Right ventricle myocardium inferior (tissue), 1 donor: ENCODE data around the gene MYBBP1A. TPM values are rescaled to one million over a fixed set of nuclear protein-coding genes. Genes with fewer than 3 reads are reported as not detected.
A peak's percentile ranks its signal among the peaks of the same experiment; 100 is the strongest.
"Not testable (repeated sequence)": the region's sequence is repeated elsewhere in the genome, so short reads cannot be mapped to it uniquely, and the experiment has no call there.

Experiments used
- ATAC-seq: fragments of 200-7000 bp; cut with Tn5 transposase; one replicate; pipeline ENCODE4 v1.9.1; 2020; ENCODE audit warnings: mild to moderate bottlenecking, moderate library complexity
- DNase-seq: peaks from one replicate; pipeline ENCODE4 v3.0.0; 2021; ENCODE audit errors: missing footprints
- intact Hi-C: fragments of 100-400 bp; cut with DNase I; formaldehyde crosslinking; loops from one replicate; pipeline ENCODE4 v1.11.0; 2022
- long read RNA-seq: library from polyadenylated mRNA; unstranded; transcript quantifications from one replicate; pipeline ENCODE4 v2.0.0, GENCODE V29; 2021
- total RNA-seq: library from RNA; stranded (reverse); fragmentation: NEBNext Ultra II Directional; extraction: Animal tissue kit (Norgen Biotek cat#: 25700); gene quantifications from one replicate; pipeline ENCODE4 v1.2.1, GENCODE V29; 2021
- donor health status: DM: no; HTN: yes; CAD: no; lungs with severe emphysema.

MYBBP1A gene, protein sequence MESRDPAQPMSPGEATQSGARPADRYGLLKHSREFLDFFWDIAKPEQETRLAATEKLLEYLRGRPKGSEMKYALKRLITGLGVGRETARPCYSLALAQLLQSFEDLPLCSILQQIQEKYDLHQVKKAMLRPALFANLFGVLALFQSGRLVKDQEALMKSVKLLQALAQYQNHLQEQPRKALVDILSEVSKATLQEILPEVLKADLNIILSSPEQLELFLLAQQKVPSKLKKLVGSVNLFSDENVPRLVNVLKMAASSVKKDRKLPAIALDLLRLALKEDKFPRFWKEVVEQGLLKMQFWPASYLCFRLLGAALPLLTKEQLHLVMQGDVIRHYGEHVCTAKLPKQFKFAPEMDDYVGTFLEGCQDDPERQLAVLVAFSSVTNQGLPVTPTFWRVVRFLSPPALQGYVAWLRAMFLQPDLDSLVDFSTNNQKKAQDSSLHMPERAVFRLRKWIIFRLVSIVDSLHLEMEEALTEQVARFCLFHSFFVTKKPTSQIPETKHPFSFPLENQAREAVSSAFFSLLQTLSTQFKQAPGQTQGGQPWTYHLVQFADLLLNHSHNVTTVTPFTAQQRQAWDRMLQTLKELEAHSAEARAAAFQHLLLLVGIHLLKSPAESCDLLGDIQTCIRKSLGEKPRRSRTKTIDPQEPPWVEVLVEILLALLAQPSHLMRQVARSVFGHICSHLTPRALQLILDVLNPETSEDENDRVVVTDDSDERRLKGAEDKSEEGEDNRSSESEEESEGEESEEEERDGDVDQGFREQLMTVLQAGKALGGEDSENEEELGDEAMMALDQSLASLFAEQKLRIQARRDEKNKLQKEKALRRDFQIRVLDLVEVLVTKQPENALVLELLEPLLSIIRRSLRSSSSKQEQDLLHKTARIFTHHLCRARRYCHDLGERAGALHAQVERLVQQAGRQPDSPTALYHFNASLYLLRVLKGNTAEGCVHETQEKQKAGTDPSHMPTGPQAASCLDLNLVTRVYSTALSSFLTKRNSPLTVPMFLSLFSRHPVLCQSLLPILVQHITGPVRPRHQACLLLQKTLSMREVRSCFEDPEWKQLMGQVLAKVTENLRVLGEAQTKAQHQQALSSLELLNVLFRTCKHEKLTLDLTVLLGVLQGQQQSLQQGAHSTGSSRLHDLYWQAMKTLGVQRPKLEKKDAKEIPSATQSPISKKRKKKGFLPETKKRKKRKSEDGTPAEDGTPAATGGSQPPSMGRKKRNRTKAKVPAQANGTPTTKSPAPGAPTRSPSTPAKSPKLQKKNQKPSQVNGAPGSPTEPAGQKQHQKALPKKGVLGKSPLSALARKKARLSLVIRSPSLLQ (N-terminal part only)
- total RNA-seq = 19.2 TPM
- long read RNA-seq, partial matches to known transcripts = 1 of 3 reads
- long read RNA-seq, other reads (novel, unspliced or antisense) = 0 of 3 reads

DNA sequence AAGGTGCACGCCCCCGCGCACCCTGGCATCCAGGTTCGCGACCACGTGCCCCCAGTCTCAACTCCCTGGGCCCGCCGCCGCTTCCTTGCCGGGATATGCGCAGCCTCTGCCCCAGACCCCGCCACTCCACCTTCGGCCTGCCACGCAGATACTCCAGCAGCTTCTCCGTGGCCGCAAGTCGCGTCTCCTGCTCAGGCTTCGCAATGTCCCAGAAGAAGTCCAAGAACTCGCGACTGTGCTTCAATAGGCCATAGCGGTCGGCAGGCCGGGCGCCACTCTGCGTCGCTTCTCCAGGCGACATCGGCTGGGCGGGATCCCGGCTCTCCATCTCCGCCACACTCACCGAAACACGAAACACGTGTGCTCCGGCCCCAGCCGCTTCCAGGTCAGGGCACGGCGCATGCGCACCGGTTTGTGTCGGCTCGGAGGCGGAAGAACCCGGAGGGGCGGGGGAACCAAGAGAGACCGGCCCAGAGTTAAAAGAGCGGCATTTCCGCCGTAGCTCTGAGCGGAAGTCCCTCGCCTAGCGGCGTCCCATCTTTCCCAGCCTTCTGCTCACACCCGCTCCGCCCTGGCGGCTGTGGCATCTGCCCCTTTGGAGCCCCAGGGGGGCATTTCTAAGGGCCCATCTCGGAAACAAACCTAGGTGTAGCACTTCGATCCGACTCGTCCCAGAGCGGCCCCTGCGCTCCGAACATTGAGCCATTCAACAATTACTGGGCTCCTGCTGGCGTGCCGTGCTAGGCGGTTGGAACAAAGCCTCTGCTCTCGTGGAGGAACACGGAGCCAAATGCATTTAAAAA lies at the start of gene MYBBP1A:
TSS of gene MYBBP1A (minus strand) at position 388 of the 803 bp plus-strand sequence. CDS start at position 328, 60 bp downstream.
- intact Hi-C loops = loop anchor here (5.0 kb wide), 1 partner anchor 133 kb away; no protein-coding TSS in a partner anchor
- peak; percentile 95 for ATAC-seq
- peak; percentile 100 for DNase-seq

GRCh38 chr17:4604736-4605135 lies 49.6 kb upstream of the MYBBP1A start:
- intact Hi-C loops = loop anchor here (2.0 to 5.0 kb wide), 2 partner anchors 20 to 37 kb away; partner anchors contain the start of gene SMTNL2
- DNase-seq = peak; percentile 62
- ATAC-seq = not testable (repeated sequence)

- intact Hi-C loops = loop anchor here (2.0 kb wide), 1 partner anchor 19 kb away; the partner anchor contains the start of gene SMTNL2
- ATAC-seq = peak; percentile 47
- peak; percentile 92 for DNase-seq
Observed at GRCh38 chr17:4604111-4604644, 49.0 kb upstream of the MYBBP1A start.

DNA sequence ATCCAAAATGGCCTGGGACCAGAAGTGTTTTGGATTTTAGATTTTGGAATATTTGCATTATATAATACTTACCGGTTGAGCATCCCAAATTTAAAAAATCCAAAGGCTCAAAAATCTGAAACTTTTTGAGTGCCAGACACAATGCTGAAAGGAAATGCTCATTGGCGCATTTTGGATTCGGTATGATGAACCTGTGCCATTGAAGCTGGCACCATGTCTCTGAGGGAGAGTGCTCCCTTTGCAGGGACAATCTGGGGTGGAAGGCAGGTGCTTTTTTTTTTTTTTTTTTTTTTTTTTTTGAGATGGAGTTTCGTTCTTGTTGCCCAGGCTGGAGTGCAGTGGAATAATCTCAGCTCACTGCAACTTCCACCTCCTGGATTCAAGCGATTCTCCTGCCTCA lies 46.9 kb upstream of the MYBBP1A start:
- DNase-seq (no peak), ATAC-seq (no peak)
- intact Hi-C loops = no loop called here

- DNase-seq (no peak), ATAC-seq (no peak)
- intact Hi-C loops = no loop called here
Observed at GRCh38 chr17:4601326-4601725, 46.1 kb upstream of the MYBBP1A start.

GRCh38 chr17:4600563-4600962 lies 45.4 kb upstream of the MYBBP1A start:
- peak; percentile 76 for DNase-seq
- ATAC-seq = peak; percentile 63

GRCh38 chr17:4599505-4600281 lies 44.5 kb upstream of the MYBBP1A start:
- ATAC-seq = peak; percentile 66
- intact Hi-C loops = no loop called here

More at GRCh38 chr17:4600563-4600962, 45.4 kb upstream of the MYBBP1A start:
- intact Hi-C loops = no loop called here

DNA sequence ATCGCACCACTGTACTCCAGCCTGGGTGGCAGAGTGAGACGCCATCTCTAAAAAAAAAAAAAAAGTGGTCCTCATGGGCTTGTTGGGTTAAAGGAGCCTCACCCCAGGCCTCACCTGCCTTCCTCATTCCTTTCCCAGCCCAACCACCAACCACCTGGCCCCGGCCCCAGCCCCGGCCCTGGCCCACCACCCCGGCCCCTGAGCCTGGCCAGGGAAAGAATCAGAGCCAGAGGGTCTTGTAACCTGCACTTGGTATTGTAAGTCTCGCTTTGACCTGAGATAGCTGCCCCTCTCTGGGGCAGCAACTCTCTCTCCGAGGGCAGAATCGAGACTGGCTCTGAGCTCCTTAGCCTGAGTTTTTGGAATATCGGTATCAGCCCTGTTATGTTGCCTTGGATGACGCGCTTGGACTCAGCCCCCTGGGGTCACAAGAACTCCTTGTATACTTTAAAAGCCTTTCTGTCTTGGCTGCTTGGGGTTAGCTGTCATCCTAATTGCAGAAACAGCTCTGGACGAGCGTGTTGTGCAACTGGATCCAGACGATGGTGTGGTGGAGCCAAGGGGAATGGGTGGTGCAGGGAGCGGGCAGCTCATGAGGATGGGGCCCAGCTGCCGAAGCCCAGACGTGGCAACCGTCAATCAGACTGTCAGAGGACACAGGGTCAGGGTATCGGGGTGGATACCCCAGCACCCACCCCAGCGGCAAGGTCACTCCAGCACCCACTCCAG lies 43.8 kb upstream of the MYBBP1A start:
- intact Hi-C loops = no loop called here
- ATAC-seq = peak; percentile 86
- peak; percentile 84 for DNase-seq

More at GRCh38 chr17:4599505-4600281, 44.5 kb upstream of the MYBBP1A start:
- DNase-seq = peak; percentile 85

DNA sequence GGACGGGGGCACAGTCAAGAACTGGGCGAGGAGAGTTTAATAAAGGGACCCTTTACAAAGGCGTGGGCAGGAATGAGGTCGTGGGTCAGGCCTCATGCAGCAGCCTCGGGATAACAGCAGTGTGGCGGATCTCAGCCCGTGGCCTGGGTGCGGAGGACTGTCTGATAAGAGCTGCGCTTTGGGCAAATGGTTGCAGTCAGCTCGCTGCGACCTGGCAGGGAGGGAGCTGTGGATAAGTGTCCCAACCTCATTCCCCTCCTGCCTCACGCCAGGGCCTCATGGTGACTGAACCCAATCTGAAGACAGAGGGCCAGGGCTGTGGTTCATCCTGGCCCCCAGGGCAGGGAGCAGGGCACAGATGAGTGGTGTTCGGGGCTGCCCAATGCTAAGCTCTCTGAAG lies 42.8 kb upstream of the MYBBP1A start:
- intact Hi-C loops = no loop called here

DNA sequence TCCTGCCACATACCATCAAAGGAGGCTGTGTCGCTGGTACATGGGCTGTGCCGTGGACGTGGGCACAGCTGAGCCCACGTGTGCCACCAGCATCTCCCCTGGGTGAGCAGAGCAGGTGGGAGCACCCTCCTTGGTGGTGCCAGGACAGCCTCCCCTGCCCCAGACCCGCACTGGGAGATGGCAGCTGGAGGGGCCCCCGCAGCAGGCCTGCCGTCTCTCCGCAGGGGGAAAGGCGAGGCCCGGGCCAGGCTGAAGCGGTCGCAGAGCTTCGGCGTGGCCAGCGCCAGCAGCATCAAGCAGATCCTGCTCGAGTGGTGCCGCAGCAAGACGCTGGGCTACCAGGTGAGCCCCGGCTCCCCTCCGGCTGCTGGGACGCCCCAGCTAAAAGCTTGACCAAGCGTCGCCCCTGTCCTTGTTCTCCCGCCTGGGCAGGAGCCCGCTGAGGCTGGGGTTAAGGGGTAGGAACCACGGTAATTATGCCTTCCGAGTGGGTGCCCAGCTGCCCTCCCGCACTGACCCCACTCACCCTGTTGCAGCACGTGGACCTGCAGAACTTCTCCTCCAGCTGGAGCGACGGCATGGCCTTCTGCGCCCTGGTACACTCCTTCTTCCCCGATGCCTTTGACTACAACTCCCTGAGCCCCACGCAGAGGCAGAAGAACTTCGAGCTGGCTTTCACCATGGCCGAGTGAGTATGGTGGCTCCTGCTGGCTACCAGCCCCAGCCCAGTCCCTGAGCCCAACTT lies 41.6 kb upstream of the MYBBP1A start:
- intact Hi-C loops = no loop called here
- DNase-seq = peak; percentile 50
- ATAC-seq = no peak

More for the DNA sequence above, 42.8 kb upstream of the MYBBP1A start:
- peak; percentile 78 for DNase-seq
- peak; percentile 14 for ATAC-seq

DNA sequence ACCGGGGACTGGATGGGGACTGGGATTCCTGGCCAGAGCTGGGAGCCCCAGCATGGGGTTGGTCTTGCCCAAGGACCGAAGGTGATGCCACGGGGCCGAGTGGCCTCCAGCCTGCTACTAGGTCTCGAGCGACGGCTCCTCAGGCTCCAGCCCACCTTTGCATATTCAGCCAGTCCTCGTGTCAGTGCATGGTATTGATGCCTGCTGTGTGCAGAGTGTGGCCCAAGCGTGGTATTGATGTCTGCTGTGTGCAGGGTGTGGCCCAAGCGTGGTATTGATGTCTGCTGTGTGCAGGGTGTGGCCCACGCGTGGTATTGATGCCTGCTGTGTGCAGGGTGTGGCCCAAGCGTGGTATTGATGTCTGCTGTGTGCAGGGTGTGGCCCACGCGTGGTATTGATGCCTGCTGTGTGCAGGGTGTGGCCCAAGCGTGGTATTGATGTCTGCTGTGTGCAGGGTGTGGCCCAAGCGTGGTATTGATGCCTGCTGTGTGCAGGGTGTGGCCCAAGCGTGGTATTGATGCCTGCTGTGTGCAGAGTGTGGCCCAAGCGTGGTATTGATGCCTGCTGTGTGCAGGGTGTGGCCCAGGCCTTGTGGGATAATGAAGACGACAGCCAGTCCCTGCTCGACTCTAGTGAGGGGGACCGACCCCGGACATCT lies 40.6 kb upstream of the MYBBP1A start:
- ATAC-seq, intact Hi-C loops: not testable (repeated sequence)
- DNase-seq = peak; percentile 62

GRCh38 chr17:4594931-4595684 lies 39.9 kb upstream of the MYBBP1A start:
- intact Hi-C loops = no loop called here
- DNase-seq (peak; percentile 70), ATAC-seq (no peak)

DNA sequence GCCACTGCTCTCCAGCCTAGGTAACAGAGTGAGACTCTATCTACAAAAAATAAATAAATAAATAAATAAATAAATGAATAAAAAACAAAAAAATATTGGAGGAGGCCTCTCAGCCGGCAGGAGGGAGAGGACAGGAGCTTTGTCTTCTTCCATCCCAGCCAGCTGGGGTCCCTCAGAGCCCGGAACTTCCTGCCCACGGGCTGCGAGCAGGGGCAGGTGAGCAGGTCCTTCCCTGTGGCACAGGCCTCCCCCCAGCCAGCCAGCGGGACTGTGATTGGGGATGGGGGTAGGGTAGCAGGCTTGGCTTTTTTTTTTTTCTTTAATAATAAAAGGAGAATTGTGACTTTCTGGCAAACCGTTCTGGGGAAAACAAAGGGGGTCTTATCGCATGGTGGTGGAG lies 39.2 kb upstream of the MYBBP1A start:
- no peak for ATAC-seq
- no peak for DNase-seq
- intact Hi-C loops = no loop called here

DNA sequence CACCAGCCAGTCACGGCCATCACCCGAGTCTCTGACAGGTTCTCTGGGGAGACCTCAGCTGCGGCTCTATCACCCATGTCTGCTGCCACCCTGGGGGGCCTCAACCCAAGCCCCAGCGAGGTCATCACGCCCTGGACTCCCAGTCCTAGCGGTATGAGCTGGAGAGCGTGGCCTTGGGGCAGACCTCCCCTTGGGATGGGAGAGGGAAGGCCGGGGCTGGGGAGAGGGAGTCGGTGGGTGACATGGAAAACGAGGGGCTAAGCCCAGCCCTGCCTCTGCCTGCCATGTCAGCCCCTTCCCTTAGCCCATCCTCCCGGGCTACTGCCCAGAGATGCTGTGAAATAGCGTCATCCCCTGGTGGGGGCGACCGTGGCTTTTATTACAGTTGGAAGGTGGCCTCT lies 37.8 kb upstream of the MYBBP1A start:
- intact Hi-C loops = no loop called here
- ATAC-seq (no peak), DNase-seq (peak; percentile 52)
